NCI-H1436 (cell line): ENCODE results near the gene EMC6.
"Not testable (repeated sequence)": the region's sequence is repeated elsewhere in the genome, so short reads cannot be mapped to it uniquely, and the experiment has no call there.

ENCODE experiments used
- DNase-seq: peaks from one replicate; lab custom pipeline; 2025; lab: John Stamatoyannopoulos, UW

The EMC6 gene

DNA sequence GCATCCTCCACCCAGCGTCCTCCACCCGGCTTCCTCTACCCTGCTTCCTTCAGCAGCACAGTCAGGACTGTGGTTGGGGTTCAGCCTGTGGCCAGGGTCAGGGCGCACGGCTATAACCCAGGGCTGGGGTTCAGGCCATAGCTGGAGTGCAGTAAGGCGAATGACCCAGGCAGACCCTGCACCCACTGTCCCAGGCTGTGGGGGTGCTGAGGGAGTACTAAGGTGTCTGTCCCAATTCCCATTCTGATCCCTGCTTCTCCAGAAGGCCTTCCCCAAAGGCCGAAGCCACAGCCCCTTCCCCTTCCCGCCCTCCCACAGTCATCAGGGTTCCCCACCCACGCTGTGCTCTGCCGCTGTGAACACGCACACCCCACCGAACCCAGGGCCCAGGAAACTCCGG lies 12.4 kb downstream of the EMC6 start:
- no peak for DNase-seq

DNA sequence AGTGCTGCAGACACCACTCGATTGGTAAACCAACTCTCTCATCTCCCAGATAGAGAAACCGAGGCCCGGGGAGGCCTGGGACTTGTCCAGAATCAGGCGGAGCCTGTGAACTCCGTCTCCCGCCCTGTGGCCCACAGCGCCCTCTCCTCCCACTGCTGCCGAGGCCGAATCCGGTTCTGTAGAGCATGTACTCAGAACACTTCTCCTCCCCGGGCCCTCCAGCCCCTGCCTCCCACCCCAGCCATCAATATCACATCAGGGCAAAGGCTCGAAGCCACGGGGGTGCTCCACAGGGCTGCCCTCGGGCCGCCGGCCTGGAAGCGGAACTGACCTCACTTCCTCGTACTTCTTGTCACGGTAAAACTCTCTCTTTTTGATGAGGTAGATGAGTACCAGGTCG lies 13.0 kb downstream of the EMC6 start:
- DNase-seq = no peak

GRCh38 chr17:3682033-3682432 lies 13.4 kb downstream of the EMC6 start:
- DNase-seq = no peak

DNA sequence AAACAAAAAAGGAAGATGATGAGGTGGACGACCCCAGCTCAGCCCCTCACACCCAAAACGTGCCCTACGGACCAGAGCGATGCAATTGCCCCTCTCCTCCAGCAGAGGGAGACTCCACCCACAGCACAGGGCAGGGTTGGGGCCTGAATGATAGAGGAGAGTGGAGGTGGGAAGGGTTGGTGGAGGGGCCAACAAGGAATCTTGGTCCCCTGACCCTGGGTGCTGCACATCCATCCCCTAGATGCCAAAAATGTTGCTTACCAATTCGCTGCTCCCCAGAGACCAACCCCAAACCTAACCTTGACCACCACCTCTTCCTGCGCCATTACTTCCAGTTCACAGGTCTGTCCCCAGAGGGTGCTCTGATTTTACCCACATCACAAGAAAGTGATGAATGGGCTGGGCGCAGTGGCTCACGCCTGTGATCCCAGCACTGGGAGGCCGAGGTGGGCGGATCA lies 14.5 kb downstream of the EMC6 start:
- peak; percentile 41 for DNase-seq

- no peak for DNase-seq
Measured at GRCh38 chr17:3685174-3685573, 16.6 kb downstream of the EMC6 start.

DNA sequence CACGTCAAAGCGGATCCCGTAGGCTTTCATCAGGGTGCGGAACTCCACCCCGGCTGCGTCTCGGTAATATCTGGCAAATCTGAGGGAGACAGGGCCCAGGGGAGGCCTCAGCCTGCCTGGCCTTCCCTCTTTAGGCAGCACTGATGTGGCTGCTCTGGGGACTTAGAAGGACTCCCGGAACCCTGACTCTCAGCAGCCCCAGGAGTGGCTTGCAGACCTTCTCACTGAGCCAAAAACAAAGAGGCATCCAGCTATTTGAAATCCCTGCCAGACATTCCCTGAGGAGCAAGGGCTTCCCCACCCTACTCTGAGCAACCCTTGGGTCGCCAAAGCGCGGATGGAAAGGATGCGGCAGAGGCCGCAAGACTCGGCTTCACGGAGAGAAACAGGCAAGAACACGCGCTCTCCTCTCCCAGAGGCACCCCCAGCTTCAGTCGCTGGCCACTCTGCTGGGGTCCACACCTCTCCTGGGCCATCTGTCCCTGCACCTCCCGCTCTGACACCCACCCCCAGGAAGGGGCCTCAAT lies 19.5 kb downstream of the EMC6 start:
- DNase-seq = peak; percentile 63

DNA sequence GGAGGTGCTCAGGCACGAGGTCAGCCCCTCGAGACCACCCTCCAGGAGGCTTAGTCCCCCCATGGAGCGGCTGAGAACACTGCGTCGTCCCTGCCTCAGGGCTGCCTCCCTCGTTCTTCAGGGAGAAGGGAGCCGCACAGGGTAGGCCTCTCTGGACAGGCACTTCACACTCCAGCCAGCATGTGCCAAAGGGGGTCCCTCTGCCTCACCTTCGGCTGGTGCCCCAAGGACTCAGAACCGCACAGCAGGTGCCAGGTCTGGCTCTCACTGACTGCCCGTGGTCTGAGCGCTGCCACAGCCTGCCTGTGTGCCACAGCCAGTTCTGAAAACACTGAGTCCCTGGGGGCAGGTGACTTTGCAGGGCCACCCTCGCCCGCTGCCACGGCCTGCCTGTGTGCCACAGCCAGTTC lies 20.2 kb downstream of the EMC6 start:
- no peak for DNase-seq

DNA sequence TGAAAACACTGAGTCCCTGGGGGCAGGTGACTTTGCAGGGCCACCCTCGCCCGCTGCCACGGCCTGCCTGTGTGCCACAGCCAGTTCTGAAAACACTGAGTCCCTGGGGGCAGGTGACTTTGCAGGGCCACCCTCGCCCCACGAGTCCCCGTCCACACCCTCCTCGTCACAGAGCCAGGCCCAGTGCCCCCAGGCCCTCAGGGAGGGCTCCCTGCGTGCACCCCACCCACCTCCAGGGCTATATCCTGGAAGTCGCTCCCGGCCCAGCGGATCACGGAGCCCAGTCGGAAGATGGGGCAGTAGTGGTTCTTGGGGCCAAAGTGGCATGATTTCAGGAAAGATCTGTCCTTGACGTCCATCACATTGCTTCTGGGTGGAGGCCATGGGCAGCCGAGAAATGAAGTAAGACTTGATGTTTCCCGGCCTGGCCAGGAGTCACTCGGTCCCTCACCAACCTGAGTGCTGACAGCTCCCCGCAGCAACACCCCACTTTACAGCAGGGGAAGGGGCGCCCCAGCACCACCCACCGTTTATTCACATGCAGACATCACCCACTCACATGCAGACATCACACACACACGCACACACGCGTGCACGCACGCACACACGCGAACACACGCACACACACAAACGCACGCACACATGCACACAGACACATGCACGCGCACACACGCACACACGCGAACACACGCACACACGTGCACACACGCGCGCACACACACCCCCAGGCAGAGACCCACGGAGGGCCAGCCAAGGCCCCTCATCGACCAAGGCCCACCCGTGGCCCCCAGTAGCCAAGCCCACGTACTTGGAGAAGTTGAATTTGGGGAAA lies 20.9 kb downstream of the EMC6 start:
- no peak for DNase-seq

DNA sequence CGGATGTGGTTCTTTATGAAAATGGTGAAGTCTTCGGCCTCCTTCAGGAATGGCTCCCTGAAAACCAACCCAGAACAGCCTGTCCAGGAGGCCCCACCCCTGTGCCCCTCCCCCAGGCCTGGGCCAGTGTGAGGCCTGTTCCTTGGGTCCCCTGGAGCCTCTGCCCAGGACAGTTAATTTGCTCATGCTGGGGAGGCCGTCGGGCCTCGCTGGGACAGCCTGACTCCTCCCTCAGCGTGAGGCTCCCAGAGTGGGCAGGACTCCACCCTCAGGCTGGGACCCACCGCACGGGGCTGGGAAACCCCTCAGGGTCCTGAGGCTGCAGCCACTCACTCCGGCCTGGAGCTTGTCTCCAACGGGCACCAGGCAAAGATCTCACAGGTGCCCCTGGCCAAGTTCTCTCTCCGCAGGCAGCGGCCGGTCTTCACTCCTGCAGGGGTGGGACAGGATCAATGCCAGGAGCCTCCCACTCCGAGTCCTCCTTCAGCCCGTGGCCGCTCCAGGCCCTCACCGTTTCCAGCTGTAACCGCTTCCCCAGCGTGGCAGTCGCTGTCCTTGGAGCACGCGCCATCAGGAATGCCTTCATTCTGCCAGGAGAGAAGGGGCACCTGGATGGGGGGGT lies 21.6 kb downstream of the EMC6 start:
- DNase-seq = no peak

DNA sequence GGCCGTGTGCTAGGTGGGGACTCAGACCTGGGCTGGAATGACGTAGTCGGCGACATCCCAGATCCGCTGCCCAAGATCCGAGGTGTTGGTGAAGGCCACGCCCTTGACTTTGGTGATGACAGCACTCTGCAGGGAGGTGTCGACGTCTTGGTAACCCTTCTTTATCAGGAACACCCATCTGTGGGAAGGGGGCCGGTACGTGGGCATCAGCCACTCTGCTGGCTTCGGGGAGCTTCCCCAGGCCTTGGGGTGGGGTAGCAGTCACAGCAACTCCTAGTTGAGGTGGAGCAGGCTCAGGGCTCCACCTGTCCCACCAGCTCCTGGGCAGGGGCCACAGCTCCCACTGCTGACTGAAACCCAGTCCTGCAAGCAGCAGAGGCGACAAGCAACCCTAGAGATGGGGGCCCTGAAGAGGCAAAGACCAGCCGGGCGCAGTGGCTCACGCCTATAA lies 23.0 kb downstream of the EMC6 start:
- no peak for DNase-seq

DNA sequence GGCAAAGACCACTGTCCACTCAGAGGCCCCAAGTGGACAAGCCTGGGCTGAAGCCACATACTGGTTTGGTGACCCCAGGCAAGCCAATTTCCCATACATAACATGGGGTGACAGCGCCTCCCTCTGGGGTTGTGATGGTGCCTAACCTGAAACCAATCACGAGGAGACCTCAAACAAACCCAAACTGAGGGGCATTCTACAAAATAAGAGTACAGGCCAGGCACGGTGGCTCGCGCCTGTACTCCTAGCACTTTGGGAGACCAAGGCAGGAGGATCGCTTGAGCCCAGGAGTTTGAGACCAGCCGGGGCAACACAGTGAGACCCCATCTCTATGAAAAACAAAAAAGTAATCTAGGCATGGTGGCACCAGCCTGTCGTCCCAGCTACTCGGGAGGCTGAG lies 23.7 kb downstream of the EMC6 start:
- no peak for DNase-seq

GRCh38 chr17:3693141-3693540 lies 24.5 kb downstream of the EMC6 start:
- no peak for DNase-seq

GRCh38 chr17:3693829-3694231 lies 25.2 kb downstream of the EMC6 start:
- DNase-seq = no peak

- DNase-seq = no peak
Measured at GRCh38 chr17:3695129-3695722, 26.6 kb downstream of the EMC6 start.

GRCh38 chr17:3695723-3696411 lies 27.3 kb downstream of the EMC6 start, which contains the start of gene P2RX5:
Gene P2RX5 (minus strand): TSS chr17:3696155. CDS start chr17:3696005, 150 bp downstream.
- no peak for DNase-seq

GRCh38 chr17:3697103-3697476 lies 28.5 kb downstream of the EMC6 start:
- DNase-seq = no peak

DNA sequence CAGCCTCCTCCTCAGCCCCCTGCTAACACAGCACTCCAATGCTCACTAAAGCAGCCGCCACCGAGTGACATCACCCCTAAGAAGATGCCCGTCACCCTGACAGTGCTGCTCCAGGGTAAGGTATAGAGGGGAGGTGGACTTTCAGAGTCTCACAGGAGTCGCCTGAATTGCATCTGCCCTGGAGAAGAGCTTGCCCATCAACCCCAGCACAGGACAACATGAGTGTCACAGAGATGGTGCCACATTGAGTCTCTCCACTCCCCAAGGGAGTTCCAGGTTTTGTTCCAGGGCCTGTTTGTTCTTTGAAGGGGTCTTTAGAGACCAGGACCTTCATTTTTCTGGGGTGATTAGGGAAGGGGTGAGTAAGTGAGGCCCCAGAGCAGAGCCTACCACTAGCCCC lies 29.5 kb downstream of the EMC6 start:
- DNase-seq = no peak

- no peak for DNase-seq
Measured at GRCh38 chr17:3699951-3700350, 31.3 kb downstream of the EMC6 start.

- not testable (repeated sequence) for DNase-seq
Measured at GRCh38 chr17:3702041-3702539, 33.5 kb downstream of the EMC6 start.

DNA sequence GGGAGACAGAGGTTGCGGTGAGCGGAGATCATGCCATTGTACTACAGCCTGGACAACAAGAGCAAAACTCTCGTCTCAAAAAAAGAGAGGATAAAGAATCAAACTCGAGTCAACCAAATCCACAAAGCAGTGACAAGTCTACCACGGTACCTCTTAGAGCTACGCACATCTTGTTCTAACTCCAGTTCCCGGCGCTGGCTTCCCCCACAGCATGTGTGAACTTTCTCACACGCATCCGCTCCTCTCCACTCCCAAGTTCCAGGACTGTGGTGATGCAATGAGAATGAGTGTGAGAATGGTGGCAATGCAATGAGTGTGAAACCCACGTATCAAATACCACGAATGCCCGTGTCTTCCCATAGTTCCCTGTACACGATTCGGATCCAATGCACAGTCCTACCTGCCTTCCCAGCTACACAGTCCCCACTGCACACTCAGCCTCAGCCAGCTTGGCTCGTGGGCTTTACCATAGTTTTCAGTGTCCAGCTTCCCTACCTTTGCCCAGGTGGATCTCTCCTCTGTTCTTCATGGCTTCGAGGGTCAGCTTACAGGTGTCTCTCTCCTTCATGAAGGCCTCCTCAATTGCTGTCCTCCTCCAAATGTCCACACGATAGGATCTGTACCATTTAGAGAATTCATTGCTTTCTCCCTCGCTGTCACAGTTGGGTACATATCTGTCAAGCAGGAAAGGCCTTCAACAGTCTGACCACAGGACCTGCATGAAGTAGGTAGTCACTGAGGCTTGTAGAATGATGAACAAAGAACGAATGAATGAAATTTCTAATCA lies 36.5 kb downstream of the EMC6 start:
- DNase-seq = no peak

DNA sequence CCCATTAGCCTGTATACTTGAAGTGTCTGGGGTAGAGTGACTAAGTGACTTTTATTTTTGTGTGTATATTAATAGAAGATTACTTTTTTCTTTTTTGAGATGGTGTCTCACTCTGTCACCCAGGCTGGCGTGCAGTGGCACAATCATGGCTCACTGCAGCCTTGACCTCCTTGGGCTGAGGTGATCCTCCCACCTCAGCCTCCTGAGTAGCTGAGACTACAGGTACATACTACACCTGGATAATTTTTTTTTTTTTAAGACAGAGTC lies 37.0 kb downstream of the EMC6 start:
- not testable (repeated sequence) for DNase-seq
